ENCODE data around the gene EPB41L2.
"Not testable (repeated sequence)": the region's sequence is repeated elsewhere in the genome, so short reads cannot be mapped to it uniquely, and the experiment has no call there.

EPB41L2 gene

GRCh38 chr6:130822736-130823135, 240.3 kb downstream of the EPB41L2 start:
- no peak for DNase-seq (ENCODE audit: low read depth, low spot score)
- Histone ChIP-seq H3K9ac (ENCODE audit: insufficient read length) (no peak overlapping the region), H3K4me3 (no peak overlapping the region), H3K27ac (no peak overlapping the region), H3K9me3 (ENCODE audit: low read depth, low read length) (no peaks in the 10 kb centered on the region), H3K36me3 (ENCODE audit: insufficient read depth, low read length) (no peaks in the 10 kb centered on the region)
- no peak for TF ChIP-seq POLR2AphosphoS5 (IDR thresholded peaks at IDR 0.05; ENCODE audit: borderline replicate concordance, low read depth, low read length)
- no peak for TF ChIP-seq FOXP2 (optimal IDR thresholded peaks at IDR 0.05; ENCODE audit: control extremely low read depth, extremely low read length, insufficient read depth)
- no peak for TF ChIP-seq EZH2 (IDR thresholded peaks at IDR 0.05)

GRCh38 chr6:130815200-130816071, 247.6 kb downstream of the EPB41L2 start:
- TF ChIP-seq EZH2 (IDR thresholded peaks at IDR 0.05) (no peak), POLR2AphosphoS5 (IDR thresholded peaks at IDR 0.05; ENCODE audit: borderline replicate concordance, low read depth, low read length) (no peak), FOXP2 (optimal IDR thresholded peaks at IDR 0.05; ENCODE audit: control extremely low read depth, extremely low read length, insufficient read depth) (no peak)
- Histone ChIP-seq H3K9ac (ENCODE audit: insufficient read length) (no peak overlapping the region), H3K4me3 (no peak overlapping the region), H3K27ac (no peak overlapping the region), H3K9me3 (ENCODE audit: low read depth, low read length) (no peaks in the 10 kb centered on the region), H3K36me3 (ENCODE audit: insufficient read depth, low read length) (no peaks in the 10 kb centered on the region)
- no peak for DNase-seq (ENCODE audit: low read depth, low spot score)

GRCh38 chr6:130814506-130814905, 248.5 kb downstream of the EPB41L2 start:
- H3K36me3 ChIP-seq (ENCODE audit: insufficient read depth, low read length) = no peaks in the 10 kb centered on the region
- no peak overlapping the region for H3K4me3 ChIP-seq
- no peaks in the 10 kb centered on the region for H3K9me3 ChIP-seq (ENCODE audit: low read depth, low read length)
- TF ChIP-seq FOXP2 (optimal IDR thresholded peaks at IDR 0.05; ENCODE audit: control extremely low read depth, extremely low read length, insufficient read depth) (no peak), EZH2 (IDR thresholded peaks at IDR 0.05) (no peak), POLR2AphosphoS5 (IDR thresholded peaks at IDR 0.05; ENCODE audit: borderline replicate concordance, low read depth, low read length) (no peak)
- H3K27ac ChIP-seq = no peak overlapping the region
- H3K9ac ChIP-seq (ENCODE audit: insufficient read length) = no peak overlapping the region
- DNase-seq (ENCODE audit: low read depth, low spot score) = no peak

GRCh38 chr6:130811932-130812331, 251.1 kb downstream of the EPB41L2 start:
- Histone ChIP-seq H3K27ac (no peak overlapping the region), H3K36me3 (ENCODE audit: insufficient read depth, low read length) (no peaks in the 10 kb centered on the region), H3K9ac (ENCODE audit: insufficient read length) (no peak overlapping the region), H3K4me3 (no peak overlapping the region), H3K9me3 (ENCODE audit: low read depth, low read length) (no peaks in the 10 kb centered on the region)
- DNase-seq (ENCODE audit: low read depth, low spot score) = no peak
- no peak for TF ChIP-seq POLR2AphosphoS5 (IDR thresholded peaks at IDR 0.05; ENCODE audit: borderline replicate concordance, low read depth, low read length)
- no peak for TF ChIP-seq FOXP2 (optimal IDR thresholded peaks at IDR 0.05; ENCODE audit: control extremely low read depth, extremely low read length, insufficient read depth)
- TF ChIP-seq EZH2 (IDR thresholded peaks at IDR 0.05) = no peak

- Histone ChIP-seq H3K4me3 (no peak overlapping the region), H3K36me3 (ENCODE audit: insufficient read depth, low read length) (no peaks in the 10 kb centered on the region), H3K27ac (no peak overlapping the region), H3K9ac (ENCODE audit: insufficient read length) (no peak overlapping the region), H3K9me3 (ENCODE audit: low read depth, low read length) (no peaks in the 10 kb centered on the region)
- DNase-seq (ENCODE audit: low read depth, low spot score) = no peak
- TF ChIP-seq FOXP2 (optimal IDR thresholded peaks at IDR 0.05; ENCODE audit: control extremely low read depth, extremely low read length, insufficient read depth) (no peak), POLR2AphosphoS5 (IDR thresholded peaks at IDR 0.05; ENCODE audit: borderline replicate concordance, low read depth, low read length) (no peak)
Observed at GRCh38 chr6:130810307-130811030, 252.6 kb downstream of the EPB41L2 start.

- peaks cover 11% of the 10 kb centered on the region; the same call in 1 of the 2 replicates for H3K9me3 ChIP-seq (ENCODE audit: low read depth, low read length)
- not testable (repeated sequence) for H3K9ac ChIP-seq (ENCODE audit: insufficient read length); H3K36me3 ChIP-seq (ENCODE audit: insufficient read depth, low read length); DNase-seq (ENCODE audit: low read depth, low spot score); H3K27ac ChIP-seq; H3K4me3 ChIP-seq
Observed at GRCh38 chr6:130801368-130801767, 261.7 kb downstream of the EPB41L2 start.

- Histone ChIP-seq H3K36me3 (ENCODE audit: insufficient read depth, low read length) (no peaks in the 10 kb centered on the region), H3K4me3 (no peak overlapping the region), H3K9me3 (ENCODE audit: low read depth, low read length) (peaks cover 11% of the 10 kb centered on the region; the same call in 1 of the 2 replicates), H3K27ac (no peak overlapping the region), H3K9ac (ENCODE audit: insufficient read length) (no peak overlapping the region)
- TF ChIP-seq FOXP2 (optimal IDR thresholded peaks at IDR 0.05; ENCODE audit: control extremely low read depth, extremely low read length, insufficient read depth) = no peak
- no peak for TF ChIP-seq EZH2 (IDR thresholded peaks at IDR 0.05)
- no peak for TF ChIP-seq POLR2AphosphoS5 (IDR thresholded peaks at IDR 0.05; ENCODE audit: borderline replicate concordance, low read depth, low read length)
- no peak for DNase-seq (ENCODE audit: low read depth, low spot score)
Observed at GRCh38 chr6:130797061-130797460, 266.0 kb downstream of the EPB41L2 start.

DNA sequence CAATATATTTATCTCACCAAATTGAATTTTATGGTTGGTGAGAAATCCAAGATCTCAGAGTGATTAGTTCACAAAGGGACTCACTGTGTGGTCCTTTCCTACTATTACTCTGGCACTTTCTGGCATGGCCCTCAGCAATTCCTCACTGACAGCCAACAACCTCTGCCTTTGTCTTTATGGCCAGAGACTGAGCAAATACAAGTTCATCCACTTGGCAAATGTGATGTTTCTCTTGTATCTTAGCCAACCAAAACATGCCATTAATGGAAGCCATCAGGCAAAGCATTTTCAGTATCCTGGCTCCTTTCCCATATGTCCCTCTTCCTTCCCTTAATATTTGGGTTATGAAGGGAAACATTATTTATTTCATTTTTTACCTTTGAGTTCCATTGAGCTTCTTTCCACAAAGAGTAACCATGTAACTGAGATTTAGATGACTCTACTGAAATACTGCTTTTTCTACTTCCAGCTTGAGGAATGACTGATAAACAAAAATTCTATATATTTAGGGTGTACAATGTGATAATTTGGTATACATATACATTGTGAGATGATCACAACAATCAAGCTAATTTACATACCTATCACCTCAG, 266.6 kb downstream of the EPB41L2 start:
- Histone ChIP-seq H3K9ac (ENCODE audit: insufficient read length) (no peak overlapping the region), H3K36me3 (ENCODE audit: insufficient read depth, low read length) (no peaks in the 10 kb centered on the region), H3K9me3 (ENCODE audit: low read depth, low read length) (peaks cover 11% of the 10 kb centered on the region; the same call in 1 of the 2 replicates), H3K27ac (no peak overlapping the region), H3K4me3 (no peak overlapping the region)
- no peak for DNase-seq (ENCODE audit: low read depth, low spot score)
- TF ChIP-seq POLR2AphosphoS5 (IDR thresholded peaks at IDR 0.05; ENCODE audit: borderline replicate concordance, low read depth, low read length) (no peak), FOXP2 (optimal IDR thresholded peaks at IDR 0.05; ENCODE audit: control extremely low read depth, extremely low read length, insufficient read depth) (no peak), EZH2 (IDR thresholded peaks at IDR 0.05) (no peak)

Data from SK-N-MC (cell line).